HepG2 (cell line): ENCODE results near the gene STC2. TPM values are rescaled to one million over a fixed set of nuclear protein-coding genes. Genes with fewer than 3 reads are reported as not detected.
A peak's percentile ranks its signal among the peaks of the same experiment; 100 is the strongest.

Experiments used
- AFF4 ChIP-seq: sonication (generic); formaldehyde crosslinking; IDR thresholded peaks from 2 replicates; pipeline ENCODE4 v1.4.0; 2020; ENCODE audit warnings: missing genetic modification reagents
- IKZF5 ChIP-seq: IDR thresholded peaks from 2 replicates; pipeline ENCODE4 v1.6.1; 2018; ENCODE audit warnings: missing genetic modification reagents, mild to moderate bottlenecking, missing compliant biosample characterization
- JDP2 ChIP-seq: sonication (generic); formaldehyde crosslinking; IDR thresholded peaks from 2 replicates; pipeline ENCODE4 v1.8.1; 2022; ENCODE audit warnings: missing genetic modification reagents, borderline replicate concordance
- PRDM15 ChIP-seq: sonication (generic); formaldehyde crosslinking; IDR thresholded peaks from 2 replicates; pipeline ENCODE4 v1.4.0; 2020; ENCODE audit warnings: missing genetic modification reagents
- PRMT3 ChIP-seq: sonication (generic); formaldehyde crosslinking; IDR thresholded peaks from 2 replicates; pipeline ENCODE4 v1.8.1; 2022; ENCODE audit warnings: low read depth, mild to moderate bottlenecking, moderate library complexity, missing genetic modification reagents, borderline replicate concordance
- RAD51 ChIP-seq: fragments of 450-650 bp; IDR thresholded peaks from 2 replicates; pipeline ENCODE4 v1.6.1; 2016; ENCODE audit warnings: borderline replicate concordance
- RBM39 ChIP-seq: fragments of 200-400 bp; formaldehyde crosslinking; IDR thresholded peaks from one replicate; pipeline ENCODE4 v1.6.1; 2018; ENCODE audit warnings: antibody characterized with exemption, mild to moderate bottlenecking, low read depth, low read length; ENCODE audit not compliant: poor library complexity, severe bottlenecking
- SOX13 ChIP-seq, 3 experiments: fragments of 450-650 bp in 1 of 3; sonication (generic) in 1 of 3; formaldehyde crosslinking in 1 of 3; IDR thresholded peaks in 2 of 3; conservative IDR thresholded peaks in 1 of 3; 2 replicates each; pipeline versions ENCODE4 v1.5.0 to v1.6.1; 2016 to 2020; ENCODE audit warnings: antibody characterized with exemption in 1 of 3, mild to moderate bottlenecking in 1 of 3, missing compliant biosample characterization in 1 of 3, missing genetic modification reagents in 1 of 3, moderate library complexity in 1 of 3
- ZBTB7B ChIP-seq: sonication (generic); formaldehyde crosslinking; IDR thresholded peaks from 2 replicates; pipeline ENCODE4 v1.4.0; 2020; ENCODE audit warnings: missing genetic modification reagents
- ZNF644 ChIP-seq: IDR thresholded peaks from 2 replicates; pipeline ENCODE4 v1.6.1; 2016; ENCODE audit warnings: low read depth
- ZNF790 ChIP-seq: sonication (generic); formaldehyde crosslinking; IDR thresholded peaks from 2 replicates; pipeline ENCODE4 v1.8.0; 2022; ENCODE audit warnings: missing genetic modification reagents, mild to moderate bottlenecking, borderline replicate concordance
- polyA plus RNA-seq, 8 experiments: library from polyadenylated mRNA; depleted of rRNA in 3 of 8; stranded (reverse) in 7 of 8; unstranded in 1 of 8; fragments of >200 nt; fragmentation: Illumina TruSeq in 4 of 8; extraction: Trizol in 4 of 8; gene quantifications; 2 replicates each; pipeline versions ENCODE4 v1.2.1 to v1.2.3, GENCODE V29; 2011 to 2016; ENCODE audit warnings: low read depth in 4 of 8, missing spikeins in 1 of 8, mixed read lengths in 1 of 8; ENCODE audit not compliant: insufficient read depth in 1 of 8
- total RNA-seq, 5 experiments: library from RNA; depleted of rRNA; stranded (reverse); fragments of >200 nt; fragmentation: Illumina TruSeq; extraction: Trizol; gene quantifications; 2 replicates each; pipeline ENCODE4 v1.2.3, GENCODE V29; 2016; ENCODE audit warnings: low read depth in 1 of 5
- TF ChIP-seq, protein P1 (sequence below): sonication (generic); formaldehyde crosslinking; IDR thresholded peaks from 2 replicates; pipeline ENCODE4 v1.4.0; 2020; ENCODE audit warnings: mild to moderate bottlenecking, missing genetic modification reagents
- TF ChIP-seq, protein P2 (sequence below): sonication (generic); formaldehyde crosslinking; IDR thresholded peaks from 2 replicates; pipeline ENCODE4 v1.9.0; 2021; ENCODE audit warnings: missing genetic modification reagents, borderline replicate concordance

Gene STC2
- total and polyA plus RNA-seq, 2 of the 13 experiments (the other 11 are each of a cell fraction or from before 2014, with no cell fraction given) = 27.1 to 69.2 TPM

GRCh38 chr5:173293817-173294672, 34.2 kb downstream of the STC2 start (continued):
- TF ChIP-seq PRMT3 (CRISPR knock-in tag) (no peak), AFF4 (CRISPR knock-in tag) (no peak), ZNF644 (CRISPR knock-in tag) (no peak), IKZF5 (CRISPR knock-in tag) (0 out of 2 replicates have a peak, but pooled peaks have one; percentile 40), JDP2 (CRISPR knock-in tag) (no peak), PRDM15 (CRISPR knock-in tag) (no peak), RBM39 (no peak), ZBTB7B (CRISPR knock-in tag) (no peak), SOX13 (IDR thresholded peaks at IDR 0.05) (no peak), SOX13 (CRISPR knock-in tag; conservative IDR thresholded peaks at IDR 0.05 in 1 of 2, IDR thresholded peaks at IDR 0.05 in 1 of 2) (peak in 1 of 2 experiments; percentile 30; a peak in 1 of 4 replicates), RAD51 (no peak), ZNF790 (CRISPR knock-in tag) (no peak)
- TF ChIP-seq, protein P1, sequence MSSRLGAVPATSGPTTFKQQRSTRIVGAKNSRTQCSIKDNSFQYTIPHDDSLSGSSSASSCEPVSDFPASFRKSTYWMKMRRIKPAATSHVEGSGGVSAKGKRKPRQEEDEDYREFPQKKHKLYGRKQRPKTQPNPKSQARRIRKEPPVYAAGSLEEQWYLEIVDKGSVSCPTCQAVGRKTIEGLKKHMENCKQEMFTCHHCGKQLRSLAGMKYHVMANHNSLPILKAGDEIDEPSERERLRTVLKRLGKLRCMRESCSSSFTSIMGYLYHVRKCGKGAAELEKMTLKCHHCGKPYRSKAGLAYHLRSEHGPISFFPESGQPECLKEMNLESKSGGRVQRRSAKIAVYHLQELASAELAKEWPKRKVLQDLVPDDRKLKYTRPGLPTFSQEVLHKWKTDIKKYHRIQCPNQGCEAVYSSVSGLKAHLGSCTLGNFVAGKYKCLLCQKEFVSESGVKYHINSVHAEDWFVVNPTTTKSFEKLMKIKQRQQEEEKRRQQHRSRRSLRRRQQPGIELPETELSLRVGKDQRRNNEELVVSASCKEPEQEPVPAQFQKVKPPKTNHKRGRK (CRISPR knock-in tag) = no peak
- TF ChIP-seq, protein P2, sequence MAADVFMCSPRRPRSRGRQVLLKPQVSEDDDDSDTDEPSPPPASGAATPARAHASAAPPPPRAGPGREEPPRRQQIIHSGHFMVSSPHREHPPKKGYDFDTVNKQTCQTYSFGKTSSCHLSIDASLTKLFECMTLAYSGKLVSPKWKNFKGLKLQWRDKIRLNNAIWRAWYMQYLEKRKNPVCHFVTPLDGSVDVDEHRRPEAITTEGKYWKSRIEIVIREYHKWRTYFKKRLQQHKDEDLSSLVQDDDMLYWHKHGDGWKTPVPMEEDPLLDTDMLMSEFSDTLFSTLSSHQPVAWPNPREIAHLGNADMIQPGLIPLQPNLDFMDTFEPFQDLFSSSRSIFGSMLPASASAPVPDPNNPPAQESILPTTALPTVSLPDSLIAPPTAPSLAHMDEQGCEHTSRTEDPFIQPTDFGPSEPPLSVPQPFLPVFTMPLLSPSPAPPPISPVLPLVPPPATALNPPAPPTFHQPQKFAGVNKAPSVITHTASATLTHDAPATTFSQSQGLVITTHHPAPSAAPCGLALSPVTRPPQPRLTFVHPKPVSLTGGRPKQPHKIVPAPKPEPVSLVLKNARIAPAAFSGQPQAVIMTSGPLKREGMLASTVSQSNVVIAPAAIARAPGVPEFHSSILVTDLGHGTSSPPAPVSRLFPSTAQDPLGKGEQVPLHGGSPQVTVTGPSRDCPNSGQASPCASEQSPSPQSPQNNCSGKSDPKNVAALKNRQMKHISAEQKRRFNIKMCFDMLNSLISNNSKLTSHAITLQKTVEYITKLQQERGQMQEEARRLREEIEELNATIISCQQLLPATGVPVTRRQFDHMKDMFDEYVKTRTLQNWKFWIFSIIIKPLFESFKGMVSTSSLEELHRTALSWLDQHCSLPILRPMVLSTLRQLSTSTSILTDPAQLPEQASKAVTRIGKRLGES (CRISPR knock-in tag) = no peak
